Measurements from ENCODE around the gene PIPOX.

DNA sequence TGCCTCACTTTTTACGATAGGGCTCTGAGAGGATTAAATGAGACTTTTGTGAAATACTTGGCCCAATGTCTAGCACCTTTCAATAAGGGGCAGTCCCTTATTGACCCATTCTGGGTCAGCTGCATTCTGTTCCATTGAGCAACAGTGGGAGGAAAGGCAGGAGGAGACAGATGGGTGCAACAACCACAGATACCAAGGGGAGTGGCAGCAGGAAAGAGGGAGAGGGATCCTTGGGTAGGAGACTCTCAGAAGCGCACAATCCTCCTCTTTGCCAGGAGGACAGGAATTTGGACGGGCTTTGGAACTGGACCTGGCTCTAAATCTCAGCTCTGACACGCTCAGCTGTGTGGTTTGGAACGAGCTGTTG, 3.5 kb downstream of the PIPOX start:
- TF ChIP-seq, protein P1, sequence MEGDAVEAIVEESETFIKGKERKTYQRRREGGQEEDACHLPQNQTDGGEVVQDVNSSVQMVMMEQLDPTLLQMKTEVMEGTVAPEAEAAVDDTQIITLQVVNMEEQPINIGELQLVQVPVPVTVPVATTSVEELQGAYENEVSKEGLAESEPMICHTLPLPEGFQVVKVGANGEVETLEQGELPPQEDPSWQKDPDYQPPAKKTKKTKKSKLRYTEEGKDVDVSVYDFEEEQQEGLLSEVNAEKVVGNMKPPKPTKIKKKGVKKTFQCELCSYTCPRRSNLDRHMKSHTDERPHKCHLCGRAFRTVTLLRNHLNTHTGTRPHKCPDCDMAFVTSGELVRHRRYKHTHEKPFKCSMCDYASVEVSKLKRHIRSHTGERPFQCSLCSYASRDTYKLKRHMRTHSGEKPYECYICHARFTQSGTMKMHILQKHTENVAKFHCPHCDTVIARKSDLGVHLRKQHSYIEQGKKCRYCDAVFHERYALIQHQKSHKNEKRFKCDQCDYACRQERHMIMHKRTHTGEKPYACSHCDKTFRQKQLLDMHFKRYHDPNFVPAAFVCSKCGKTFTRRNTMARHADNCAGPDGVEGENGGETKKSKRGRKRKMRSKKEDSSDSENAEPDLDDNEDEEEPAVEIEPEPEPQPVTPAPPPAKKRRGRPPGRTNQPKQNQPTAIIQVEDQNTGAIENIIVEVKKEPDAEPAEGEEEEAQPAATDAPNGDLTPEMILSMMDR (IDR thresholded peaks at IDR 0.05; ENCODE audit: insufficient read depth, low read length) = no peak
- no peak for TF ChIP-seq POLR2AphosphoS5 (IDR thresholded peaks at IDR 0.05; ENCODE audit: low read depth)
- TF ChIP-seq, protein P2, sequence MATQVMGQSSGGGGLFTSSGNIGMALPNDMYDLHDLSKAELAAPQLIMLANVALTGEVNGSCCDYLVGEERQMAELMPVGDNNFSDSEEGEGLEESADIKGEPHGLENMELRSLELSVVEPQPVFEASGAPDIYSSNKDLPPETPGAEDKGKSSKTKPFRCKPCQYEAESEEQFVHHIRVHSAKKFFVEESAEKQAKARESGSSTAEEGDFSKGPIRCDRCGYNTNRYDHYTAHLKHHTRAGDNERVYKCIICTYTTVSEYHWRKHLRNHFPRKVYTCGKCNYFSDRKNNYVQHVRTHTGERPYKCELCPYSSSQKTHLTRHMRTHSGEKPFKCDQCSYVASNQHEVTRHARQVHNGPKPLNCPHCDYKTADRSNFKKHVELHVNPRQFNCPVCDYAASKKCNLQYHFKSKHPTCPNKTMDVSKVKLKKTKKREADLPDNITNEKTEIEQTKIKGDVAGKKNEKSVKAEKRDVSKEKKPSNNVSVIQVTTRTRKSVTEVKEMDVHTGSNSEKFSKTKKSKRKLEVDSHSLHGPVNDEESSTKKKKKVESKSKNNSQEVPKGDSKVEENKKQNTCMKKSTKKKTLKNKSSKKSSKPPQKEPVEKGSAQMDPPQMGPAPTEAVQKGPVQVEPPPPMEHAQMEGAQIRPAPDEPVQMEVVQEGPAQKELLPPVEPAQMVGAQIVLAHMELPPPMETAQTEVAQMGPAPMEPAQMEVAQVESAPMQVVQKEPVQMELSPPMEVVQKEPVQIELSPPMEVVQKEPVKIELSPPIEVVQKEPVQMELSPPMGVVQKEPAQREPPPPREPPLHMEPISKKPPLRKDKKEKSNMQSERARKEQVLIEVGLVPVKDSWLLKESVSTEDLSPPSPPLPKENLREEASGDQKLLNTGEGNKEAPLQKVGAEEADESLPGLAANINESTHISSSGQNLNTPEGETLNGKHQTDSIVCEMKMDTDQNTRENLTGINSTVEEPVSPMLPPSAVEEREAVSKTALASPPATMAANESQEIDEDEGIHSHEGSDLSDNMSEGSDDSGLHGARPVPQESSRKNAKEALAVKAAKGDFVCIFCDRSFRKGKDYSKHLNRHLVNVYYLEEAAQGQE (IDR thresholded peaks at IDR 0.05; ENCODE audit: insufficient replicate concordance, low read depth) = no peak

Measured in HL-60 (cell line).